ENCODE results near the gene ERG28.

- TF ChIP-seq CTCF (IDR thresholded peaks at IDR 0.05; ENCODE audit: low read length): no peak
- no peak for TF ChIP-seq EZH2 (optimal IDR thresholded peaks at IDR 0.05; ENCODE audit: low read depth, low read length)
Measured at GRCh38 chr14:75630695-75631452, 29.8 kb downstream of the ERG28 start.
